ENCODE measurements around the gene CNTF. TPM values are rescaled to one million over a fixed set of nuclear protein-coding genes. Genes with fewer than 3 reads are reported as not detected.

CNTF gene
- polyA plus RNA-seq, 1 of the 3 experiments (the other 2 are of a cell fraction): 0.87 TPM

DNA sequence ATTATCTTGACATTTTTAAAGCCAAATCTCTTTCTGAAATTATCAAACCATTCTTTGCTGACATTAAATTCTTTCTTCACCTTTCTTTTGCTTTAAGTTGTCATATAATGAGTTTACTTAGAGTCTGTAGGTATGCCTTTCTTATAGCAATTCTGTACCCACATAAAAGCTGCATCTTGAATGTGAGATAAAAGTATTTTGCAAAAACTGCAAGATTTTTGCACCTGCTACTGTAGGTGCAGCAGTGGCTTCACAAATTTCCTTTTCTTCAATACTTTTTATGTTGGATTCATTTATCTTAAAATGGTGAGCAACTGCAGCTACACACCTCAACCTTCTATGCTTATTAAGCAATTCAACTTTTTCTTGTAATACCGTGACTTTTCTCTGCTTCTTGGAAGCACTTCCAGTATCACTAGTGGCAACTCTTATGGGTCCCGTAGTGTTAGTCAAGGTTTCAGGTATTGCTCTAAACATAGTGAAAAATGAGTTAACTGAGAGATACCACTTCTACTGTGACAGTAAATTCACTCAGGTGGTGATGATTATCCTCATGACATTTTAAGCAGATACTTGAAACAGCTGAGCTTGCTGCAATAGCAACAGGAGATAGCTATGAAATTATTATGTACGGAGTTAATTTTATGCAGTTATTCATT is 24.9 kb upstream of the CNTF start:
- no peak overlapping the region for H3K27ac ChIP-seq (ENCODE audit: low read depth in 2 of 2, low read length in 1 of 2)
- H2AFZ ChIP-seq (ENCODE audit: low read depth): no peak overlapping the region
- H3K79me2 ChIP-seq (ENCODE audit: insufficient read depth): peaks cover 99% of the 10 kb centered on the region
- no peak for TF ChIP-seq EZH2phosphoT487 (IDR thresholded peaks at IDR 0.05; ENCODE audit: borderline replicate concordance, low read depth)
- no peak for TF ChIP-seq JUND (IDR thresholded peaks at IDR 0.05)
- TF ChIP-seq, protein P1, sequence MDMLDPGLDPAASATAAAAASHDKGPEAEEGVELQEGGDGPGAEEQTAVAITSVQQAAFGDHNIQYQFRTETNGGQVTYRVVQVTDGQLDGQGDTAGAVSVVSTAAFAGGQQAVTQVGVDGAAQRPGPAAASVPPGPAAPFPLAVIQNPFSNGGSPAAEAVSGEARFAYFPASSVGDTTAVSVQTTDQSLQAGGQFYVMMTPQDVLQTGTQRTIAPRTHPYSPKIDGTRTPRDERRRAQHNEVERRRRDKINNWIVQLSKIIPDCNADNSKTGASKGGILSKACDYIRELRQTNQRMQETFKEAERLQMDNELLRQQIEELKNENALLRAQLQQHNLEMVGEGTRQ (IDR thresholded peaks at IDR 0.05; ENCODE audit: borderline replicate concordance, low read depth, low read length): no peak
- TF ChIP-seq FOXM1 (IDR thresholded peaks at IDR 0.05; ENCODE audit: low read depth): no peak
- TF ChIP-seq GABPA (IDR thresholded peaks at IDR 0.05; ENCODE audit: low read depth): no peak
- TF ChIP-seq, protein P2, sequence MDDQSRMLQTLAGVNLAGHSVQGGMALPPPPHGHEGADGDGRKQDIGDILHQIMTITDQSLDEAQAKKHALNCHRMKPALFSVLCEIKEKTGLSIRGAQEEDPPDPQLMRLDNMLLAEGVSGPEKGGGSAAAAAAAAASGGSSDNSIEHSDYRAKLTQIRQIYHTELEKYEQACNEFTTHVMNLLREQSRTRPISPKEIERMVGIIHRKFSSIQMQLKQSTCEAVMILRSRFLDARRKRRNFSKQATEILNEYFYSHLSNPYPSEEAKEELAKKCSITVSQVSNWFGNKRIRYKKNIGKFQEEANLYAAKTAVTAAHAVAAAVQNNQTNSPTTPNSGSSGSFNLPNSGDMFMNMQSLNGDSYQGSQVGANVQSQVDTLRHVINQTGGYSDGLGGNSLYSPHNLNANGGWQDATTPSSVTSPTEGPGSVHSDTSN (IDR thresholded peaks at IDR 0.05): no peak
- TF ChIP-seq TEAD4 (IDR thresholded peaks at IDR 0.05; ENCODE audit: borderline replicate concordance, insufficient read depth): no peak
- TF ChIP-seq, protein P3, sequence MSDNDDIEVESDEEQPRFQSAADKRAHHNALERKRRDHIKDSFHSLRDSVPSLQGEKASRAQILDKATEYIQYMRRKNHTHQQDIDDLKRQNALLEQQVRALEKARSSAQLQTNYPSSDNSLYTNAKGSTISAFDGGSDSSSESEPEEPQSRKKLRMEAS (IDR thresholded peaks at IDR 0.05; ENCODE audit: low read depth): no peak
- no peak for TF ChIP-seq TAF1 (IDR thresholded peaks at IDR 0.05; ENCODE audit: borderline replicate concordance, low read depth, low read length)
- TF ChIP-seq, protein P4, sequence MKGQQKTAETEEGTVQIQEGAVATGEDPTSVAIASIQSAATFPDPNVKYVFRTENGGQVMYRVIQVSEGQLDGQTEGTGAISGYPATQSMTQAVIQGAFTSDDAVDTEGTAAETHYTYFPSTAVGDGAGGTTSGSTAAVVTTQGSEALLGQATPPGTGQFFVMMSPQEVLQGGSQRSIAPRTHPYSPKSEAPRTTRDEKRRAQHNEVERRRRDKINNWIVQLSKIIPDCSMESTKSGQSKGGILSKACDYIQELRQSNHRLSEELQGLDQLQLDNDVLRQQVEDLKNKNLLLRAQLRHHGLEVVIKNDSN (IDR thresholded peaks at IDR 0.05; ENCODE audit: borderline replicate concordance, low read depth): no peak
- no peak for TF ChIP-seq ELF1 (IDR thresholded peaks at IDR 0.05)
- TF ChIP-seq, protein P5, sequence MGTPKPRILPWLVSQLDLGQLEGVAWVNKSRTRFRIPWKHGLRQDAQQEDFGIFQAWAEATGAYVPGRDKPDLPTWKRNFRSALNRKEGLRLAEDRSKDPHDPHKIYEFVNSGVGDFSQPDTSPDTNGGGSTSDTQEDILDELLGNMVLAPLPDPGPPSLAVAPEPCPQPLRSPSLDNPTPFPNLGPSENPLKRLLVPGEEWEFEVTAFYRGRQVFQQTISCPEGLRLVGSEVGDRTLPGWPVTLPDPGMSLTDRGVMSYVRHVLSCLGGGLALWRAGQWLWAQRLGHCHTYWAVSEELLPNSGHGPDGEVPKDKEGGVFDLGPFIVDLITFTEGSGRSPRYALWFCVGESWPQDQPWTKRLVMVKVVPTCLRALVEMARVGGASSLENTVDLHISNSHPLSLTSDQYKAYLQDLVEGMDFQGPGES (IDR thresholded peaks at IDR 0.05; ENCODE audit: low read depth, low read length): no peak
- no peak for TF ChIP-seq RCOR1 (IDR thresholded peaks at IDR 0.05; ENCODE audit: low read length)
- no peak for TF ChIP-seq SMC3 (IDR thresholded peaks at IDR 0.05; ENCODE audit: low read depth, low read length)
- no peak for TF ChIP-seq NFIC (IDR thresholded peaks at IDR 0.05; ENCODE audit: borderline replicate concordance)
- TF ChIP-seq FOSL2 (IDR thresholded peaks at IDR 0.05; ENCODE audit: borderline replicate concordance, low read depth): no peak
- no peak for TF ChIP-seq GATA2 (CRISPR knock-in tag; IDR thresholded peaks at IDR 0.05)
- no peak for TF ChIP-seq RFX5 (IDR thresholded peaks at IDR 0.05; ENCODE audit: low read length)
- TF ChIP-seq RXRA (IDR thresholded peaks at IDR 0.05; ENCODE audit: borderline replicate concordance, low read depth): no peak
- TF ChIP-seq CHD2 (IDR thresholded peaks at IDR 0.05; ENCODE audit: low read length, partially characterized antibody): no peak
- no peak overlapping the region for H3K9ac ChIP-seq
- peaks cover 4% of the 10 kb centered on the region for H3F3A ChIP-seq (replicated peaks; ENCODE audit: insufficient read depth)
- no peaks in the 10 kb centered on the region for H3K9me2 ChIP-seq
- no peak for DNase-seq
- H4K20me1 ChIP-seq (ENCODE audit: insufficient read depth): peaks cover 60% of the 10 kb centered on the region
- H3K27me3 ChIP-seq (ENCODE audit: insufficient read depth): no peaks in the 10 kb centered on the region
- H3K4me1 ChIP-seq (ENCODE audit: control insufficient read depth in 1 of 2, insufficient read depth in 2 of 2, low read depth in 1 of 2, low read length in 1 of 2): no peaks in the 10 kb centered on the region; a peak in 2 of 4 replicates
- H3K4me3 ChIP-seq (ENCODE audit: low read depth in 2 of 2, low read length in 1 of 2): no peak overlapping the region
- ChIA-PET CTCF (no interaction called here), POLR2A (no interaction called here)
- H3K9me3 ChIP-seq: no peaks in the 10 kb centered on the region
- H3K36me3 ChIP-seq (replicated peaks in 1 of 2; ENCODE audit: control insufficient read depth in 1 of 2, insufficient read depth in 2 of 2, low read length in 1 of 2): peaks cover 0 to 8% of the 10 kb centered on the region in 2 experiments
- no peak overlapping the region for H3K4me2 ChIP-seq
- 94% methylated on average over 3 of the region's 3 CpGs for WGBS (ENCODE audit: low lambda C conversion rate)

Data from SK-N-SH (cell line).